HEK293 (cell line): Measurements from ENCODE around the gene LYL1.
A peak's percentile ranks its signal among the peaks of the same experiment; 100 is the strongest.

Source experiments
- CTCF ChIA-PET: fragments of 350-600 bp; formaldehyde crosslinking; extraction: SDS; loops from one replicate; lab custom pipeline; 2021; ENCODE audit warnings: antibody characterized with exemption; lab: Yijun Ruan, JAX
- POLR2A ChIA-PET: fragments of 300-600 bp; formaldehyde crosslinking; extraction: SDS; loops from one replicate; lab custom pipeline; 2020; ENCODE audit warnings: antibody characterized with exemption, inconsistent platforms; lab: Yijun Ruan, JAX
- H3K27ac ChIP-seq: fragments of 200-500 bp; sonication (Bioruptor generic); 2 replicates; pipeline ENCODE4 v1.5.1; 2014; ENCODE audit warnings: low read depth, low read length, control low read depth, inconsistent platforms; ENCODE audit errors: extremely low read depth
- H3K36me3 ChIP-seq, 2 experiments: fragments of 200-500 bp in 1 of 2; sonication (Bioruptor generic) in 1 of 2; 1 replicate in 1 of 2; 2 replicates in 1 of 2; pipeline ENCODE4 v1.5.1; 2014 to 2017; ENCODE audit warnings: inconsistent platforms in 2 of 2, low read length in 2 of 2; ENCODE audit not compliant: control insufficient read depth in 2 of 2, insufficient read depth in 1 of 2
- H3K4me1 ChIP-seq: fragments of 200-500 bp; sonication (Bioruptor generic); 2 replicates; pipeline ENCODE4 v1.5.1; 2014; ENCODE audit warnings: mild to moderate bottlenecking, low read length, inconsistent platforms; ENCODE audit not compliant: control insufficient read depth, insufficient read depth
- H3K4me3 ChIP-seq: 2 replicates; pipeline ENCODE4 v1.5.1; 2011; ENCODE audit warnings: low read depth, mild to moderate bottlenecking, control low read depth, low read length, moderate library complexity
- H3K9me3 ChIP-seq: fragments of 200-500 bp; sonication (Bioruptor generic); 2 replicates; pipeline ENCODE4 v1.5.1; 2014; ENCODE audit warnings: low read depth, low read length, inconsistent platforms; ENCODE audit not compliant: control insufficient read depth, insufficient read depth
- BCL11A ChIP-seq: fragments of 450-650 bp; formaldehyde crosslinking; IDR thresholded peaks from 2 replicates; pipeline ENCODE4 v1.5.1; 2016; ENCODE audit warnings: low read depth, missing biosample characterization, missing genetic modification characterization
- GLI4 ChIP-seq: fragments of 450-650 bp; formaldehyde crosslinking; IDR thresholded peaks from 2 replicates; pipeline ENCODE4 v1.5.1; 2016; ENCODE audit warnings: missing biosample characterization, missing genetic modification characterization
- KLF1 ChIP-seq: fragments of 450-650 bp; formaldehyde crosslinking; IDR thresholded peaks from 2 replicates; pipeline ENCODE4 v1.5.1; 2016; ENCODE audit warnings: missing biosample characterization, missing genetic modification characterization
- KLF16 ChIP-seq: fragments of 450-650 bp; formaldehyde crosslinking; IDR thresholded peaks from 2 replicates; pipeline ENCODE4 v1.5.1; 2017; ENCODE audit warnings: missing biosample characterization, missing genetic modification characterization
- PRDM1 ChIP-seq: fragments of 450-650 bp; formaldehyde crosslinking; IDR thresholded peaks from 2 replicates; pipeline ENCODE4; 2016; ENCODE audit warnings: missing biosample characterization, missing genetic modification characterization
- REPIN1 ChIP-seq: fragments of 450-650 bp; formaldehyde crosslinking; IDR thresholded peaks from 2 replicates; pipeline ENCODE4 v1.5.1; 2017; ENCODE audit warnings: missing biosample characterization, missing genetic modification characterization, low read depth
- SETDB1 ChIP-seq: IDR thresholded peaks from one replicate; pipeline ENCODE4 v1.6.1; 2017; ENCODE audit warnings: mild to moderate bottlenecking, low read length, moderate library complexity, mixed read lengths; ENCODE audit not compliant: insufficient read length
- ZBTB21 ChIP-seq: fragments of 450-650 bp; formaldehyde crosslinking; IDR thresholded peaks from 2 replicates; pipeline ENCODE4 v1.5.1; 2017; ENCODE audit warnings: missing biosample characterization, missing genetic modification characterization
- ZNF10 ChIP-seq: fragments of 450-650 bp; formaldehyde crosslinking; IDR thresholded peaks from 2 replicates; pipeline ENCODE4 v1.5.1; 2017; ENCODE audit warnings: missing biosample characterization, missing genetic modification characterization
- ZNF132 ChIP-seq: fragments of 450-650 bp; formaldehyde crosslinking; IDR thresholded peaks from 2 replicates; pipeline ENCODE4 v1.5.1; 2017; ENCODE audit warnings: missing biosample characterization, missing genetic modification characterization, borderline replicate concordance
- ZNF138 ChIP-seq: fragments of 450-650 bp; formaldehyde crosslinking; IDR thresholded peaks from 2 replicates; pipeline ENCODE4 v1.5.1; 2016; ENCODE audit warnings: missing biosample characterization, missing genetic modification characterization, borderline replicate concordance
- ZNF146 ChIP-seq: fragments of 450-650 bp; formaldehyde crosslinking; IDR thresholded peaks from 2 replicates; pipeline ENCODE4 v1.5.1; 2016; ENCODE audit warnings: missing biosample characterization, missing genetic modification characterization
- ZNF239 ChIP-seq: fragments of 450-650 bp; formaldehyde crosslinking; IDR thresholded peaks from 2 replicates; pipeline ENCODE4 v1.5.1; 2016; ENCODE audit warnings: missing biosample characterization, missing genetic modification characterization
- ZNF366 ChIP-seq: fragments of 450-650 bp; formaldehyde crosslinking; conservative IDR thresholded peaks from 2 replicates; pipeline ENCODE4 v1.5.1; 2016; ENCODE audit warnings: missing biosample characterization, missing genetic modification characterization
- ZNF514 ChIP-seq: fragments of 450-650 bp; formaldehyde crosslinking; IDR thresholded peaks from 2 replicates; pipeline ENCODE4 v1.5.1; 2016; ENCODE audit warnings: missing biosample characterization, missing genetic modification characterization
- ZNF561 ChIP-seq: fragments of 450-650 bp; IDR thresholded peaks from 2 replicates; pipeline ENCODE4 v1.5.1; 2018; ENCODE audit warnings: missing biosample characterization, missing genetic modification characterization, borderline replicate concordance
- ZNF623 ChIP-seq: fragments of 450-650 bp; formaldehyde crosslinking; IDR thresholded peaks from 2 replicates; pipeline ENCODE4 v1.5.1; 2016; ENCODE audit warnings: missing biosample characterization, missing genetic modification characterization
- ZNF792 ChIP-seq: fragments of 450-650 bp; formaldehyde crosslinking; IDR thresholded peaks from 2 replicates; pipeline ENCODE4 v1.5.1; 2016; ENCODE audit warnings: missing biosample characterization, missing genetic modification characterization
- ZNF830 ChIP-seq: fragments of 450-650 bp; IDR thresholded peaks from 2 replicates; pipeline ENCODE4 v1.5.0; 2018; ENCODE audit warnings: missing biosample characterization, missing genetic modification characterization, low read depth, mild to moderate bottlenecking, moderate library complexity
- TF ChIP-seq, protein P1 (sequence below): fragments of 450-650 bp; formaldehyde crosslinking; IDR thresholded peaks from 2 replicates; pipeline ENCODE4 v1.5.1; 2016; ENCODE audit warnings: missing biosample characterization, missing genetic modification characterization
- TF ChIP-seq, protein P2 (sequence below): fragments of 450-650 bp; formaldehyde crosslinking; IDR thresholded peaks from 2 replicates; pipeline ENCODE4 v1.5.1; 2016; ENCODE audit warnings: missing biosample characterization, missing genetic modification characterization
- TF ChIP-seq, protein P3 (sequence below): fragments of 450-650 bp; formaldehyde crosslinking; IDR thresholded peaks from 2 replicates; pipeline ENCODE4 v1.5.1; 2017; ENCODE audit warnings: missing biosample characterization, missing genetic modification characterization
- TF ChIP-seq, protein P4 (sequence below): sonication (generic); formaldehyde crosslinking; IDR thresholded peaks from 2 replicates; pipeline ENCODE4 v1.8.1; 2022; ENCODE audit warnings: mild to moderate bottlenecking, moderate library complexity, missing genetic modification reagents
- TF ChIP-seq, protein P5 (sequence below): fragments of 450-650 bp; formaldehyde crosslinking; IDR thresholded peaks from 2 replicates; pipeline ENCODE4 v1.5.1; 2016; ENCODE audit warnings: missing biosample characterization, missing genetic modification characterization

Gene LYL1

DNA sequence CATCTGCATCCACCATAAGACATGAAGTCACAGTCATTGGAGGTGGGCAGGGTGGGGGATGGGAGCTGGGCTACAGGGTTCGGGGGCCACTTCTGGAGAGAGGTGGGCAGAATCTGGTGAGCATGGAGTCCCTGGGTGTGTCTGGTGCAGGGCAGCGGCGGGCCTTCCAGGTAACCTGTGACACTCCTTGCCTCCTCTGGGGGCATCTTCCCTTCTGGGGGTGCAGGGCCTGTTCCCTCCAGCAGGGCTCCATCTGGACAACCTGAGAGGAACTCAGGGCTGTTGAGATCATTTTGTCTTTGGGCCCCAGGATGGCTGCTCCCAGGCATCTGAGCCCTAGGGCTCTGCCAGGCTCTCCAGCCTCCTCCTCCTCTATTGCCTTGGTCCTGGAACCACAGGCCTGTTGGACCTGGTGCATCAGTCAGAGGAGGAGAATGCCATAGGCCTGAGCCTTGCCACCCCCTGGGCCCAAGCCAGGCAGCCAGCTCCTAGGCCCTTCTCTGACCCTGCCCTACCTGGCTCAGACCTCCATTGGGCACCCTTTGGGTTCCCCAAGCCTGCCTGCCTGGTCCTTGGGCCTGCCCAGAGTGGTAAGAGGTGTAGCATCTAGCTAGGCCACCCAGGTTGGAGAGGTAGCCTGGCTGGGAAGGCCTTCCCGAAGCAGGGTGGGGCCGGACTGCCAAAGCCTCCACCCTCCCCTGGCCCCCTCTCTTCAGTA, 13.4 kb downstream of the LYL1 start:
- POLR2A ChIA-PET, result no interaction called here
- Histone ChIP-seq H3K36me3 (no peaks in the 10 kb centered on the region), H3K27ac (no peak overlapping the region)
- TF ChIP-seq, protein P1, sequence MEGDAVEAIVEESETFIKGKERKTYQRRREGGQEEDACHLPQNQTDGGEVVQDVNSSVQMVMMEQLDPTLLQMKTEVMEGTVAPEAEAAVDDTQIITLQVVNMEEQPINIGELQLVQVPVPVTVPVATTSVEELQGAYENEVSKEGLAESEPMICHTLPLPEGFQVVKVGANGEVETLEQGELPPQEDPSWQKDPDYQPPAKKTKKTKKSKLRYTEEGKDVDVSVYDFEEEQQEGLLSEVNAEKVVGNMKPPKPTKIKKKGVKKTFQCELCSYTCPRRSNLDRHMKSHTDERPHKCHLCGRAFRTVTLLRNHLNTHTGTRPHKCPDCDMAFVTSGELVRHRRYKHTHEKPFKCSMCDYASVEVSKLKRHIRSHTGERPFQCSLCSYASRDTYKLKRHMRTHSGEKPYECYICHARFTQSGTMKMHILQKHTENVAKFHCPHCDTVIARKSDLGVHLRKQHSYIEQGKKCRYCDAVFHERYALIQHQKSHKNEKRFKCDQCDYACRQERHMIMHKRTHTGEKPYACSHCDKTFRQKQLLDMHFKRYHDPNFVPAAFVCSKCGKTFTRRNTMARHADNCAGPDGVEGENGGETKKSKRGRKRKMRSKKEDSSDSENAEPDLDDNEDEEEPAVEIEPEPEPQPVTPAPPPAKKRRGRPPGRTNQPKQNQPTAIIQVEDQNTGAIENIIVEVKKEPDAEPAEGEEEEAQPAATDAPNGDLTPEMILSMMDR (tag by site-specific recombination), result peak; percentile 88
- no peak for TF ChIP-seq ZNF10
- TF ChIP-seq, all 188 proteins: peak for 1
- Histone ChIP-seq H3K9me3 (no peaks in the 10 kb centered on the region), H3K4me1 (no peaks in the 10 kb centered on the region), H3K4me3 (no peak overlapping the region)
- CTCF ChIA-PET, result interaction anchor here (0.8 to 7.7 kb wide), 5 partner anchors 29 to 124 kb away, joined by 3 to 274 read pairs (median 4); no protein-coding TSS in a partner anchor

DNA sequence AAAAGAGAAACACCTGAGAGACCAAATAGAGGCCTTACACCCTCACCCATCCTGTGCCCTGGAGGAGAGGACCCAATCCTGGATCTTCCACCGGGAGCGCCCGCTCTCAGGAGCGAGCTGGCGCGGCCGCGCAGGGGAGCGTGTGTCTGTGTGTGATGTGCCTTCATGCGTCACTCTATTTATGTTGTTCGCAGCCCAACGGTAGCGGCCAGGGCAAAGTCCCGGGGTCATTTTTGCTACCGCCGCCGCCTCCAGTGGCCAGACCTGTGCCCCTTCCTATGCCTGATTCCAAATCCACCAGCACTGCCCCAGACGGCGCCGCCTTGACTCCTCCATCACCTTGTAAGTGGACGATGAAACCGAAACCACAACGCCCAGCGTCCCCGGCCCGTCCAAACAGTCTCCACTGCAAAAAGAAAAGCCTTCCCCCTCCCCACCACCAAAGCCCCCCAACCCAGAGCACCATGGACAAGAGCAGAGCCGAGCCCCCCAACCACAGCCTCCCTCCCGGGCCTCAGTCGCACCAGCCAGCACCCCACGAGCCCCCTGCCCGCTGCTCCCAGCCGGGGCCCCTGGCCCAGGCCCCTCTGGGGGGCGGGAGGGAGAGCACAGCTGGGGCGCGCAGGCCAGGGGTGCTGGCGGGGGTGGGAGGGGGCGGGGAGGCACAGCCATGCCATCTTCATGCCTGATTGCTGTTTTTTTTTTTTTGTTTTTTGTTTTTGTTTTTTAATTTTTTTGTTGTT, 14.7 kb downstream of the LYL1 start:
- no peak overlapping the region for H3K27ac ChIP-seq
- H3K36me3 ChIP-seq, result no peaks in the 10 kb centered on the region
- ChIA-PET POLR2A (no interaction called here), CTCF (interaction anchor here (0.6 to 5.9 kb wide), 4 partner anchors 27 to 122 kb away, joined by 3 to 41 read pairs (median 12); no protein-coding TSS in a partner anchor)
- H3K4me3 ChIP-seq, result no peak overlapping the region
- no peaks in the 10 kb centered on the region for H3K9me3 ChIP-seq
- no peaks in the 10 kb centered on the region for H3K4me1 ChIP-seq
- TF ChIP-seq ZNF514 (tag by site-specific recombination) (no peak), ZNF138 (tag by site-specific recombination) (no peak), ZNF830 (tag by site-specific recombination) (no peak), ZNF366 (tag by site-specific recombination) (no peak)
- TF ChIP-seq, protein P2, sequence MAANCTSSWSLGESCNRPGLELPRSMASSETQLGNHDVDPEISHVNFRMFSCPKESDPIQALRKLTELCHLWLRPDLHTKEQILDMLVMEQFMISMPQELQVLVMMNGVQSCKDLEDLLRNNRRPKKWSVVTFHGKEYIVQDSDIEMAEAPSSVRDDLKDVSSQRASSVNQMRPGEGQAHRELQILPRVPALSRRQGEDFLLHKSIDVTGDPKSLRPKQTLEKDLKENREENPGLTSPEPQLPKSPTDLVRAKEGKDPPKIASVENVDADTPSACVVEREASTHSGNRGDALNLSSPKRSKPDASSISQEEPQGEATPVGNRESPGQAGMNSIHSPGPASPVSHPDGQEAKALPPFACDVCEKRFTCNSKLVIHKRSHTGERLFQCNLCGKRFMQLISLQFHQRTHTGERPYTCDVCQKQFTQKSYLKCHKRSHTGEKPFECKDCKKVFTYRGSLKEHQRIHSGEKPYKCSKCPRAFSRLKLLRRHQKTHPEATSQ, result no peak

DNA sequence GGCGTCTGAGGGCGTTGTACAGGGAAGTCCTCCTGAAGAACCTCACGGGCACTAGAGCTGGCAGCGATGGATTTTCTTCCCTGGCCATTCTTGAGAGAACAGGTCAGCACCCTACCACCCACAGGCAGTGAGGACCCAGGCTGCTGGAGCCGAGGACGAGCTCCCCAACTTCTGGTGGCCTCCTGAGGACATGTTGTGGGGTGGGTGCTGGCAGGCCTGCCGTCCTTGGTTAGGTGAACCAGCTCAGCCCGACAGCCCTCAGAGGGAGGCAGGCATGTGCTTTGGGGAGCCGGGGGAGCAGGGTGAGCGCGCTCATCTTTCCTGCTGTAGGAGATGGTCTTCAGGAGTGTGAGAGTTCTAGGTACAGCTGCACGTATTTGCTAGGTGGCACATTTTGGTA, 15.4 kb downstream of the LYL1 start:
- POLR2A ChIA-PET, result no interaction called here
- Histone ChIP-seq H3K4me3 (no peak overlapping the region), H3K9me3 (no peaks in the 10 kb centered on the region), H3K36me3 (no peaks in the 10 kb centered on the region), H3K27ac (no peak overlapping the region), H3K4me1 (no peaks in the 10 kb centered on the region)
- CTCF ChIA-PET, result interaction anchor here (0.6 to 5.9 kb wide), 4 partner anchors 26 to 121 kb away, joined by 3 to 41 read pairs (median 12); no protein-coding TSS in a partner anchor
- TF ChIP-seq, protein P3, sequence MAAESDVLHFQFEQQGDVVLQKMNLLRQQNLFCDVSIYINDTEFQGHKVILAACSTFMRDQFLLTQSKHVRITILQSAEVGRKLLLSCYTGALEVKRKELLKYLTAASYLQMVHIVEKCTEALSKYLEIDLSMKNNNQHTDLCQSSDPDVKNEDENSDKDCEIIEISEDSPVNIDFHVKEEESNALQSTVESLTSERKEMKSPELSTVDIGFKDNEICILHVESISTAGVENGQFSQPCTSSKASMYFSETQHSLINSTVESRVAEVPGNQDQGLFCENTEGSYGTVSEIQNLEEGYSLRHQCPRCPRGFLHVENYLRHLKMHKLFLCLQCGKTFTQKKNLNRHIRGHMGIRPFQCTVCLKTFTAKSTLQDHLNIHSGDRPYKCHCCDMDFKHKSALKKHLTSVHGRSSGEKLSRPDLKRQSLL (tag by site-specific recombination), result no peak
- TF ChIP-seq BCL11A (no peak), PRDM1 (tag by site-specific recombination) (no peak), ZNF623 (tag by site-specific recombination) (no peak), ZBTB21 (no peak), KLF1 (no peak), SETDB1 (no peak), KLF16 (tag by site-specific recombination) (no peak), ZNF239 (tag by site-specific recombination) (no peak), ZNF132 (tag by site-specific recombination) (no peak), REPIN1 (tag by site-specific recombination) (no peak), ZNF146 (tag by site-specific recombination) (no peak), ZNF792 (no peak), GLI4 (no peak), ZNF561 (tag by site-specific recombination) (no peak)
- TF ChIP-seq, protein P4, sequence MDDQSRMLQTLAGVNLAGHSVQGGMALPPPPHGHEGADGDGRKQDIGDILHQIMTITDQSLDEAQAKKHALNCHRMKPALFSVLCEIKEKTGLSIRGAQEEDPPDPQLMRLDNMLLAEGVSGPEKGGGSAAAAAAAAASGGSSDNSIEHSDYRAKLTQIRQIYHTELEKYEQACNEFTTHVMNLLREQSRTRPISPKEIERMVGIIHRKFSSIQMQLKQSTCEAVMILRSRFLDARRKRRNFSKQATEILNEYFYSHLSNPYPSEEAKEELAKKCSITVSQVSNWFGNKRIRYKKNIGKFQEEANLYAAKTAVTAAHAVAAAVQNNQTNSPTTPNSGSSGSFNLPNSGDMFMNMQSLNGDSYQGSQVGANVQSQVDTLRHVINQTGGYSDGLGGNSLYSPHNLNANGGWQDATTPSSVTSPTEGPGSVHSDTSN (CRISPR knock-in tag), result no peak
- TF ChIP-seq, protein P5, sequence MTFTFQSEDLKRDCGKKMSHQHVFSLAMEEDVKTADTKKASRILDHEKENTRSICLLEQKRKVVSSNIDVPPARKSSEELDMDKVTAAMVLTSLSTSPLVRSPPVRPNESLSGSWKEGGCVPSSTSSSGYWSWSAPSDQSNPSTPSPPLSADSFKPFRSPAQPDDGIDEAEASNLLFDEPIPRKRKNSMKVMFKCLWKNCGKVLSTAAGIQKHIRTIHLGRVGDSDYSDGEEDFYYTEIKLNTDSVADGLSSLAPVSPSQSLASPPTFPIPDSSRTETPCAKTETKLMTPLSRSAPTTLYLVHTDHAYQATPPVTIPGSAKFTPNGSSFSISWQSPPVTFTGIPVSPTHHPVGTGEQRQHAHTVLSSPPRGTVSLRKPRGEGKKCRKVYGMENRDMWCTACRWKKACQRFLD, result no peak
